ENCODE results near the gene ADGRL1. TPM values are rescaled to one million over a fixed set of nuclear protein-coding genes. Genes with fewer than 3 reads are reported as not detected.

Gene ADGRL1
- total RNA-seq, 1 donor from 2014 or later: 32.2 TPM

DNA sequence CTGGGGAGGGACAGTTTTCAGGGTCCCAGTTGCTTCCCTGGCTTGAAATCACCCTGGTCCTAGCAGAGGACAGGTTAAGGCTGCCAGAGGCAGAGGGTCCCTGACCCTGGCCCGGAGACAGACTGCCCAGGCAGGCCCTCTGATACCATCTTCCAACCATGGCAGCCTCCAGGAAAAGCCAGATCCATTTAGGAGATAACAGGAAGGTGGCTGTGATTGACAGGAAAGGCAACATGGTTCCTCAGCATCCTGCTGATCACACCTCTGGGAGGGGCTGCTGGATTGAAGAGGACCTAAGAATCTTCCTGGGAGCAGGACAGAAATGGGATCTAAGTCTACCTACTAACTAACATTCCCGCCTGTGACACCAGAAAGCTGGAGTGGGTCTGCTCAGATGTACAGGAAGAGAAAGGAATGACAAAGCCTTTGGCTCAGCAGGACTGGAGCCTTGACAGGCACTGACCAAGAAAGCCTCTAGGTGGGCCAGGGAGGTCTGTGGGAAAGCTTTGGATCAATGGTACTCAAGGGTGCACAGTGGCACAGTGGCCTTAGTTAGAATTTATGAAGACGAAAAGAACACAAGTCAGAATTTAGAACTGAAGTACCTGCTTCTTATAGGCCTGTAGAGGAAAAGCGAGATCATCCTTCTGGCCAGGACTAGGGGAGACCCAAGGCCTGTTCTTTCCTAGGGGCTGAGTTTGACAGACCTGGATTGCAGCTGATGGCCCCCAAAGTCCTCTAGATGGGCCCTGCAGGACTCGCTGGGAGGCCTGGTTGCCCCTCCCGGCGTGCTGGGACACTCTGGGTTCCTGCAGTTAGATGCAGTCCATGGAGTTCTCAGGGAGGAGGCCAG lies 86.1 kb downstream of the ADGRL1 start:
- H3K9me3 Mint-ChIP-seq (ENCODE audit: low read depth): no peaks in the 10 kb centered on the region
- peaks cover 27% of the 10 kb centered on the region for H3K4me1 Mint-ChIP-seq (ENCODE audit: low read depth)
- no peaks in the 10 kb centered on the region for H3K36me3 Mint-ChIP-seq (ENCODE audit: low read depth)
- no peaks in the 10 kb centered on the region for H3K27me3 Mint-ChIP-seq (ENCODE audit: low read depth)
- H3K27ac Mint-ChIP-seq (ENCODE audit: unreplicated experiment): no peak overlapping the region
- TF ChIP-seq CTCF (IDR thresholded peaks at IDR 0.05): no peak
- H3K4me3 Mint-ChIP-seq (ENCODE audit: unreplicated experiment): no peak overlapping the region
- DNase-seq (ENCODE audit: low spot score): no peak

- peak overlapping the region; percentile 78 for H3K4me3 Mint-ChIP-seq (ENCODE audit: unreplicated experiment)
- no peaks in the 10 kb centered on the region for H3K9me3 Mint-ChIP-seq (ENCODE audit: low read depth)
- peaks cover 27% of the 10 kb centered on the region for H3K4me1 Mint-ChIP-seq (ENCODE audit: low read depth)
- TF ChIP-seq CTCF (IDR thresholded peaks at IDR 0.05): no peak
- peak overlapping the region; percentile 96 for H3K27ac Mint-ChIP-seq (ENCODE audit: unreplicated experiment)
- no peak for DNase-seq (ENCODE audit: low spot score)
- H3K27me3 Mint-ChIP-seq (ENCODE audit: low read depth): no peaks in the 10 kb centered on the region
- no peaks in the 10 kb centered on the region for H3K36me3 Mint-ChIP-seq (ENCODE audit: low read depth)
Observed at GRCh38 chr19:14119146-14119545, 86.8 kb downstream of the ADGRL1 start.

- H3K4me1 Mint-ChIP-seq (ENCODE audit: low read depth): peaks cover 33% of the 10 kb centered on the region
- no peak for TF ChIP-seq CTCF (IDR thresholded peaks at IDR 0.05)
- peak overlapping the region; percentile 78 for H3K4me3 Mint-ChIP-seq (ENCODE audit: unreplicated experiment)
- no peaks in the 10 kb centered on the region for H3K36me3 Mint-ChIP-seq (ENCODE audit: low read depth)
- no peak for DNase-seq (ENCODE audit: low spot score)
- H3K27ac Mint-ChIP-seq (ENCODE audit: unreplicated experiment): peak overlapping the region; percentile 96
- H3K9me3 Mint-ChIP-seq (ENCODE audit: low read depth): no peaks in the 10 kb centered on the region
- no peaks in the 10 kb centered on the region for H3K27me3 Mint-ChIP-seq (ENCODE audit: low read depth)
Observed at GRCh38 chr19:14118165-14119051, 87.6 kb downstream of the ADGRL1 start.

GRCh38 chr19:14117668-14118164 lies 88.3 kb downstream of the ADGRL1 start, which contains the start of gene PRKACA:
Gene PRKACA (minus strand): TSS chr19:14117762. CDS start chr19:14117547, 215 bp downstream.
- peak; percentile 100 for DNase-seq (ENCODE audit: low spot score)
- no peak for TF ChIP-seq CTCF (IDR thresholded peaks at IDR 0.05)
- no peaks in the 10 kb centered on the region for H3K36me3 Mint-ChIP-seq (ENCODE audit: low read depth)
- H3K27ac Mint-ChIP-seq (ENCODE audit: unreplicated experiment): peak within 1 kb of the TSS; percentile 96
- H3K9me3 Mint-ChIP-seq (ENCODE audit: low read depth): no peaks in the 10 kb centered on the region
- H3K4me3 Mint-ChIP-seq (ENCODE audit: unreplicated experiment): peak within 1 kb of the TSS; percentile 90
- H3K4me1 Mint-ChIP-seq (ENCODE audit: low read depth): peaks cover 40% of the 10 kb centered on the region
- H3K27me3 Mint-ChIP-seq (ENCODE audit: low read depth): no peaks in the 10 kb centered on the region

Measured in chondrocyte (in vitro differentiated cells).